Cardiac septum (tissue), 1 donor: Measurements from ENCODE around the gene GALNT18. TPM values are rescaled to one million over a fixed set of nuclear protein-coding genes. Genes with fewer than 3 reads are reported as not detected.

ENCODE experiments used
- DNase-seq: peaks from one replicate; pipeline ENCODE4 v3.0.0-alpha.2; 2020; ENCODE audit warnings: low spot score
- intact Hi-C: fragments of 100-400 bp; cut with DNase I; formaldehyde crosslinking; loops from one replicate; pipeline ENCODE4 v1.14.0; 2022
- total RNA-seq: library from RNA; stranded (reverse); fragmentation: NEBNext Ultra II Directional; extraction: Animal tissue kit (Norgen Biotek cat#: 25700); gene quantifications from one replicate; pipeline ENCODE4 v1.2.1, GENCODE V29; 2021
- donor health status: DM: no; HTN: no; CAD: no.

The GALNT18 gene
- total RNA-seq, 1 donor from 2014 or later = 23.2 TPM

- intact Hi-C loops = no loop called here
- no peak for DNase-seq
Observed at GRCh38 chr11:11540157-11540556, 81.6 kb downstream of the GALNT18 start.

- peak; percentile 89 for DNase-seq
- intact Hi-C loops = loop anchor here (5.0 to 10.0 kb wide), 3 partner anchors 84 to 604 kb away; partner anchors contain the start of gene GALNT18
Observed at GRCh38 chr11:11538277-11538960, 83.4 kb downstream of the GALNT18 start.

GRCh38 chr11:11537871-11538270, 83.9 kb downstream of the GALNT18 start:
- intact Hi-C loops = loop anchor here (2.0 to 10.0 kb wide), 4 partner anchors 41 to 603 kb away; partner anchors contain the start of gene GALNT18
- no peak for DNase-seq

GRCh38 chr11:11537372-11537771, 84.4 kb downstream of the GALNT18 start:
- intact Hi-C loops = loop anchor here (2.0 to 10.0 kb wide), 4 partner anchors 41 to 603 kb away; partner anchors contain the start of gene GALNT18
- no peak for DNase-seq

GRCh38 chr11:11536650-11537049, 85.2 kb downstream of the GALNT18 start:
- no peak for DNase-seq
- intact Hi-C loops = loop anchor here (2.0 to 10.0 kb wide), 4 partner anchors 42 to 602 kb away; partner anchors contain the start of gene GALNT18

GRCh38 chr11:11535611-11536010, 86.2 kb downstream of the GALNT18 start:
- intact Hi-C loops = loop anchor here (2.0 to 10.0 kb wide), 4 partner anchors 43 to 601 kb away; partner anchors contain the start of gene GALNT18
- no peak for DNase-seq

GRCh38 chr11:11534981-11535380, 86.8 kb downstream of the GALNT18 start:
- intact Hi-C loops = loop anchor here (5.0 to 10.0 kb wide), 4 partner anchors 87 to 600 kb away; partner anchors contain the start of gene GALNT18
- peak; percentile 63 for DNase-seq

GRCh38 chr11:11533751-11534150, 88.1 kb downstream of the GALNT18 start:
- peak; percentile 75 for DNase-seq
- intact Hi-C loops = loop anchor here (5.0 to 10.0 kb wide), 3 partner anchors 126 to 599 kb away; no protein-coding TSS in a partner anchor

- intact Hi-C loops = loop anchor here (5.0 to 10.0 kb wide), 3 partner anchors 126 to 598 kb away; no protein-coding TSS in a partner anchor
Observed at GRCh38 chr11:11533057-11533456, 88.7 kb downstream of the GALNT18 start.

GRCh38 chr11:11532574-11532973, 89.2 kb downstream of the GALNT18 start:
- intact Hi-C loops = loop anchor here (5.0 to 10.0 kb wide), 3 partner anchors 125 to 598 kb away; no protein-coding TSS in a partner anchor
- DNase-seq = no peak

More at GRCh38 chr11:11533057-11533456, 88.7 kb downstream of the GALNT18 start:
- peak; percentile 58 for DNase-seq

- intact Hi-C loops = loop anchor here (5.0 to 10.0 kb wide), 3 partner anchors 124 to 597 kb away; no protein-coding TSS in a partner anchor
- DNase-seq = peak; percentile 75
Observed at GRCh38 chr11:11531131-11531908, 90.5 kb downstream of the GALNT18 start.

- DNase-seq = no peak
- intact Hi-C loops = no loop called here
Observed at GRCh38 chr11:11528986-11529385, 92.8 kb downstream of the GALNT18 start.

GRCh38 chr11:11525283-11525682, 96.5 kb downstream of the GALNT18 start:
- intact Hi-C loops = no loop called here
- no peak for DNase-seq

GRCh38 chr11:11524436-11525061, 97.3 kb downstream of the GALNT18 start:
- intact Hi-C loops = no loop called here
- DNase-seq = no peak

GRCh38 chr11:11522591-11522990, 99.2 kb downstream of the GALNT18 start:
- intact Hi-C loops = no loop called here

GRCh38 chr11:11521306-11522002, 100.4 kb downstream of the GALNT18 start:
- intact Hi-C loops = no loop called here

More at GRCh38 chr11:11522591-11522990, 99.2 kb downstream of the GALNT18 start:
- no peak for DNase-seq

GRCh38 chr11:11520231-11521015, 101.4 kb downstream of the GALNT18 start:
- intact Hi-C loops = no loop called here
- peak; percentile 73 for DNase-seq

More at GRCh38 chr11:11521306-11522002, 100.4 kb downstream of the GALNT18 start:
- DNase-seq = no peak

GRCh38 chr11:11519184-11519583, 102.6 kb downstream of the GALNT18 start:
- intact Hi-C loops = no loop called here
- no peak for DNase-seq
